ENCODE data around the gene SUN5.

DNA sequence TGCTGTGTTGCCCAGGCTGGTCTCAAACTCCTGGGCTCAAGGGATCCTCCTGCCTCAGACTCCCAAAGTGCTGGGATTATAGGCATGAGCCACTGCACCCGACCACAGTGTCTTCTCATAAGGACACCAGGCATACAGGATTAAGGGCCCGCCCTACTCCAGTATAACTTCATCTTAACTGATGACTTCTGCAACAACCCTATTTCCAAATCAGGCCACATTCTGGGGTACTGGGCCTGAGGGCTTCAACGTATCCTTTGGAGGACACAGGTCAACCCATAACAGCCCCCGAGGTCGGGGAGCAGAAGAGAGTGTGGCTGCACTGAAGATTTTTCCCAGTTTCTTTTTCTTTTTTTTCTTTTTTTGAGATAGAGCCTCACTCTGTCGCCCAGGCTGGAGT lies 39.7 kb downstream of the SUN5 start:
- TF ChIP-seq POLR2AphosphoS5 (IDR thresholded peaks at IDR 0.05): no peak
- TF ChIP-seq, protein P1, sequence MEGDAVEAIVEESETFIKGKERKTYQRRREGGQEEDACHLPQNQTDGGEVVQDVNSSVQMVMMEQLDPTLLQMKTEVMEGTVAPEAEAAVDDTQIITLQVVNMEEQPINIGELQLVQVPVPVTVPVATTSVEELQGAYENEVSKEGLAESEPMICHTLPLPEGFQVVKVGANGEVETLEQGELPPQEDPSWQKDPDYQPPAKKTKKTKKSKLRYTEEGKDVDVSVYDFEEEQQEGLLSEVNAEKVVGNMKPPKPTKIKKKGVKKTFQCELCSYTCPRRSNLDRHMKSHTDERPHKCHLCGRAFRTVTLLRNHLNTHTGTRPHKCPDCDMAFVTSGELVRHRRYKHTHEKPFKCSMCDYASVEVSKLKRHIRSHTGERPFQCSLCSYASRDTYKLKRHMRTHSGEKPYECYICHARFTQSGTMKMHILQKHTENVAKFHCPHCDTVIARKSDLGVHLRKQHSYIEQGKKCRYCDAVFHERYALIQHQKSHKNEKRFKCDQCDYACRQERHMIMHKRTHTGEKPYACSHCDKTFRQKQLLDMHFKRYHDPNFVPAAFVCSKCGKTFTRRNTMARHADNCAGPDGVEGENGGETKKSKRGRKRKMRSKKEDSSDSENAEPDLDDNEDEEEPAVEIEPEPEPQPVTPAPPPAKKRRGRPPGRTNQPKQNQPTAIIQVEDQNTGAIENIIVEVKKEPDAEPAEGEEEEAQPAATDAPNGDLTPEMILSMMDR (IDR thresholded peaks at IDR 0.05): no peak

All from breast epithelium (tissue), 3 donors.